Testis (tissue), 2 donors: Measurements from ENCODE around the gene PRKAG2.

Experiments
- POLR2A ChIP-seq: fragments of 450-650 bp; IDR thresholded peaks from one replicate; pipeline ENCODE4 v1.6.1; 2017; ENCODE audit warnings: antibody characterized with exemption, mild to moderate bottlenecking, moderate library complexity
- TF ChIP-seq, protein P1 (sequence below), 3 experiments: fragments of 450-650 bp in 2 of 3; fragments of 200-600 bp in 1 of 3; sonication (generic) in 1 of 3; IDR thresholded peaks; one replicate each; pipeline ENCODE4 v1.5.1; 2016 to 2019; ENCODE audit warnings: antibody characterized with exemption in 3 of 3, mild to moderate bottlenecking in 2 of 3, moderate library complexity in 1 of 3

DNA sequence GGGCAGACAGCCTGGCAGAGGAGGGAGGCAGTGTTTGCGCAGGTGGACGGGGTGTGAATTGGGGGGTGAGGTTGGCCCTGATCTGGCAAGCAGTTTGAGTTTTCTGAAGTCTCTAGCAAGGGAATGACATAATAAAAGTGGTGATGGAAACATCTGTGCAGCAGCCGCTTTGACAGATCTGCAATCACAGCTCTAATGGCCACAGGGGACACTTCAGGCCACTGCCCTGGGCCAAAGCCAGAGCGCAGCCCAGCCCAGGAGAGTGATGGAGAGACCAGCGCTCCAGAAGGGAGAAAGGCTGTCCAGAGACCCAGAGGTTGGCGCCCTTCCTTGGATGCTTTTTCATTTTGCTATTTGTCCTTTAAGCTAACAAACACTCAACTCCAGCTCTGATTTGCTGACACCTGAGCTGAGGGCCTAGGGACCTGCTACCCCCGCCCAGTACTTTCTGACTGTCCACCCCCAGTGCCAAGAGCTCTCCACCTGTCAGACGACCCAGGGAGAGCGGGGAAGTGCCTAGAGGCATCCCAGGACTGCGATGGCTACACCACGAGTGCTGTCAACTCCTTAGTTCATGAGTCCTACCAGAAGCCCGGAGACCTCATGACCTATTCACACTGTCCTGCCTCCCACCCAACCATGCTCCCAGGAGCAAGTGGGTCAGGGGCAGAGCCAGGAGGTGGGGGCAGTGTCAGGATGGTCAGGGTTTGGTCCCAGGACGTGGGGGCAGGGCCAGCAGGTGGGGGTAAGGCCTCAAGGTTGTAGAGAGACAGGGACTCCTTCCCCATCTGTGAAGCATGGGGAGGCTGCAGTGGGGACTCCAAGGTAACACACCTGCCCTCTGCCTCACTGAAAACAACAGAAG lies 112.6 kb downstream of the PRKAG2 start:
- TF ChIP-seq, protein P1, sequence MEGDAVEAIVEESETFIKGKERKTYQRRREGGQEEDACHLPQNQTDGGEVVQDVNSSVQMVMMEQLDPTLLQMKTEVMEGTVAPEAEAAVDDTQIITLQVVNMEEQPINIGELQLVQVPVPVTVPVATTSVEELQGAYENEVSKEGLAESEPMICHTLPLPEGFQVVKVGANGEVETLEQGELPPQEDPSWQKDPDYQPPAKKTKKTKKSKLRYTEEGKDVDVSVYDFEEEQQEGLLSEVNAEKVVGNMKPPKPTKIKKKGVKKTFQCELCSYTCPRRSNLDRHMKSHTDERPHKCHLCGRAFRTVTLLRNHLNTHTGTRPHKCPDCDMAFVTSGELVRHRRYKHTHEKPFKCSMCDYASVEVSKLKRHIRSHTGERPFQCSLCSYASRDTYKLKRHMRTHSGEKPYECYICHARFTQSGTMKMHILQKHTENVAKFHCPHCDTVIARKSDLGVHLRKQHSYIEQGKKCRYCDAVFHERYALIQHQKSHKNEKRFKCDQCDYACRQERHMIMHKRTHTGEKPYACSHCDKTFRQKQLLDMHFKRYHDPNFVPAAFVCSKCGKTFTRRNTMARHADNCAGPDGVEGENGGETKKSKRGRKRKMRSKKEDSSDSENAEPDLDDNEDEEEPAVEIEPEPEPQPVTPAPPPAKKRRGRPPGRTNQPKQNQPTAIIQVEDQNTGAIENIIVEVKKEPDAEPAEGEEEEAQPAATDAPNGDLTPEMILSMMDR (IDR thresholded peaks at IDR 0.05) = no peak
- no peak for TF ChIP-seq POLR2A
